Endothelial cell of umbilical vein (primary cell): ENCODE results near the gene SIRT5.

Source experiments
- CTCF ChIP-seq, 2 donors: IDR thresholded peaks; 1 replicate in 1 of 2; 2 replicates in 1 of 2; pipeline ENCODE4 v1.5.1; 2011; ENCODE audit warnings: low read length in 2 of 2, mild to moderate bottlenecking in 2 of 2, moderate library complexity in 2 of 2, control low read depth in 1 of 2, inconsistent platforms in 1 of 2, low read depth in 1 of 2; ENCODE audit not compliant: insufficient read depth in 1 of 2; ENCODE audit errors: extremely low read depth in 1 of 2
- FOS ChIP-seq: IDR thresholded peaks from 2 replicates; pipeline ENCODE4 v1.6.1; 2011; ENCODE audit warnings: mild to moderate bottlenecking, low read length, moderate library complexity, borderline replicate concordance; ENCODE audit not compliant: insufficient read depth
- MYC ChIP-seq: IDR thresholded peaks from one replicate; pipeline ENCODE4 v1.6.1; 2011; ENCODE audit warnings: mild to moderate bottlenecking, low read depth, low read length
- POLR2A ChIP-seq: IDR thresholded peaks from 2 replicates; pipeline ENCODE4 v1.6.1; 2012; ENCODE audit warnings: low read depth, mild to moderate bottlenecking, control low read depth, low read length
- POLR2AphosphoS5 ChIP-seq: IDR thresholded peaks from 2 replicates; pipeline ENCODE4 v1.6.1; 2012; ENCODE audit warnings: low read depth, mild to moderate bottlenecking, control low read depth, low read length, moderate library complexity; ENCODE audit not compliant: insufficient read depth

- no peak for TF ChIP-seq CTCF (IDR thresholded peaks at IDR 0.05; ENCODE audit: extremely low read depth in 1 of 2, insufficient read depth in 1 of 2, low read depth in 1 of 2, low read length in 2 of 2)
- no peak for TF ChIP-seq POLR2A
- TF ChIP-seq POLR2AphosphoS5: no peak
- TF ChIP-seq MYC: no peak
- no peak for TF ChIP-seq FOS
These were observed 42.4 kb upstream of the SIRT5 start for GRCh38 chr6:13531956-13532355.
